HCT116 (cell line): ENCODE results near the gene THSD4. TPM values are rescaled to one million over a fixed set of nuclear protein-coding genes. Genes with fewer than 3 reads are reported as not detected.

Experiments used
- ATAC-seq: fragments of 200-7000 bp; cut with Tn5 transposase; 2 replicates; pipeline ENCODE4 v1.9.1; 2020; ENCODE audit warnings: mild to moderate bottlenecking, moderate library complexity
- BruUV-seq: library from RNA; stranded (reverse); fragments of 400-500 nt; replicated peaks from 2 replicates; lab custom pipeline; 2021; lab: Mats Ljungman, UMichigan
- CTCF ChIA-PET: fragments of 300-600 bp; sonication (Branson Sonifier 250); formaldehyde crosslinking; loops from one replicate; lab custom pipeline; 2021; ENCODE audit warnings: antibody characterized with exemption; lab: Charles Lee
- POLR2A ChIA-PET: fragments of 300-600, 350-600 bp; sonication (Branson Sonifier 250); formaldehyde crosslinking; loops from one replicate; lab custom pipeline; 2021; ENCODE audit warnings: antibody characterized with exemption; lab: Charles Lee
- RAD21 ChIA-PET, 2 experiments: fragments of 300-600 bp; sonication (Branson Sonifier 250); formaldehyde crosslinking; loops; one replicate each; lab custom pipeline; 2023; ENCODE audit warnings: low total read pairs in 2 of 2; ENCODE audit not compliant: uncharacterized antibody in 2 of 2, unreplicated experiment in 2 of 2, low non-redundant PET in 1 of 2; lab: Charles Lee
- DNase-seq: peaks from one replicate; pipeline ENCODE4 v3.0.0-alpha.2; 2010; ENCODE audit warnings: low read depth, low spot score
- H2AFZ ChIP-seq: fragments of 200-600 bp; shearing (Covaris generic), sonication (generic); 2 replicates; pipeline ENCODE4 v1.6.1; 2017; ENCODE audit warnings: low read depth, mixed run types, mixed read lengths, antibody characterized with exemption, low read length; ENCODE audit not compliant: poor library complexity, severe bottlenecking
- H3K27ac ChIP-seq: 2 replicates; pipeline ENCODE4 v1.5.1; 2012; ENCODE audit warnings: low read depth, low read length
- H3K27me3 ChIP-seq: fragments of 200-600 bp; sonication (generic); 2 replicates; pipeline ENCODE4 v1.6.1; 2016; ENCODE audit warnings: mixed run types, low read length, mixed read lengths; ENCODE audit not compliant: insufficient read depth
- H3K36me3 ChIP-seq, 2 experiments: fragments of 200-500 bp in 1 of 2; fragments of 200-600 bp in 1 of 2; sonication (Bioruptor generic) in 1 of 2; sonication (generic) in 1 of 2; 2 replicates each; pipeline versions ENCODE4 v1.5.1 to v1.6.1; 2014 to 2016; ENCODE audit warnings: low read length in 2 of 2, inconsistent platforms in 1 of 2, mixed read lengths in 1 of 2, mixed run types in 1 of 2; ENCODE audit not compliant: insufficient read depth in 2 of 2, control insufficient read depth in 1 of 2
- H3K4me1 ChIP-seq, 2 experiments: fragments of 200-600 bp in 1 of 2; sonication (generic) in 1 of 2; 2 replicates each; pipeline versions ENCODE4 v1.5.1 to v1.6.1; 2012 to 2017; ENCODE audit warnings: low read length in 2 of 2, inconsistent platforms in 1 of 2, mild to moderate bottlenecking in 1 of 2, mixed read lengths in 1 of 2, mixed run types in 1 of 2, moderate library complexity in 1 of 2; ENCODE audit not compliant: insufficient read depth in 2 of 2, control insufficient read depth in 1 of 2
- H3K4me2 ChIP-seq: fragments of 200-600 bp; sonication (generic); 2 replicates; pipeline ENCODE4 v1.6.1; 2017; ENCODE audit warnings: mixed run types, low read length, mixed read lengths
- H3K4me3 ChIP-seq, 2 experiments: fragments of 200-600 bp in 1 of 2; sonication (generic) in 1 of 2; replicated peaks in 1 of 2; 2 replicates each; pipeline ENCODE4 v1.5.1; 2011 to 2016; ENCODE audit warnings: low read length in 2 of 2, control low read depth in 1 of 2, low read depth in 1 of 2, mild to moderate bottlenecking in 1 of 2, mixed read lengths in 1 of 2, mixed run types in 1 of 2
- H3K79me2 ChIP-seq: fragments of 200-600 bp; sonication (generic); 2 replicates; pipeline ENCODE4 v1.6.1; 2017; ENCODE audit warnings: mild to moderate bottlenecking, mixed run types, low read length, moderate library complexity, mixed read lengths; ENCODE audit not compliant: insufficient read depth
- H3K9ac ChIP-seq: fragments of 200-600 bp; sonication (generic); 2 replicates; pipeline ENCODE4 v1.6.1; 2016; ENCODE audit warnings: low read length, mixed read lengths
- H3K9me2 ChIP-seq: fragments of 200-600 bp; sonication (generic), shearing (Covaris generic); 2 replicates; pipeline ENCODE4 v1.6.1; 2017; ENCODE audit warnings: mixed run types, mild to moderate bottlenecking, moderate library complexity; ENCODE audit not compliant: insufficient read depth
- H3K9me3 ChIP-seq, 2 experiments: fragments of 200-500 bp in 1 of 2; fragments of 200-600 bp in 1 of 2; sonication (Bioruptor generic) in 1 of 2; sonication (generic) in 1 of 2; 2 replicates each; pipeline ENCODE4 v1.6.1; 2014 to 2017; ENCODE audit warnings: low read length in 2 of 2, mixed read lengths in 2 of 2, inconsistent platforms in 1 of 2, low read depth in 1 of 2, mild to moderate bottlenecking in 1 of 2, mixed run types in 1 of 2, moderate library complexity in 1 of 2; ENCODE audit not compliant: control insufficient read depth in 1 of 2, insufficient read depth in 1 of 2
- H4K20me1 ChIP-seq: fragments of 200-600 bp; sonication (generic), shearing (Covaris generic); 2 replicates; pipeline ENCODE4 v1.6.1; 2017; ENCODE audit warnings: mixed run types, mild to moderate bottlenecking, moderate library complexity; ENCODE audit not compliant: insufficient read depth
- CEBPB ChIP-seq: IDR thresholded peaks from 2 replicates; pipeline ENCODE4 v1.6.1; 2012; ENCODE audit warnings: low read depth
- CTCF ChIP-seq, 3 experiments: fragments of 200-600 bp in 1 of 3; sonication (generic) in 1 of 3; IDR thresholded peaks in 2 of 3; conservative IDR thresholded peaks in 1 of 3; 2 replicates each; pipeline ENCODE4 v1.5.1; 2012 to 2017; ENCODE audit warnings: low read depth in 2 of 3, low read length in 2 of 3, antibody characterized with exemption in 1 of 3, borderline replicate concordance in 1 of 3, control low read depth in 1 of 3, mild to moderate bottlenecking in 1 of 3, mixed read lengths in 1 of 3, mixed run types in 1 of 3, moderate library complexity in 1 of 3; ENCODE audit not compliant: insufficient read depth in 1 of 3
- EGR1 ChIP-seq: IDR thresholded peaks from 2 replicates; pipeline ENCODE4 v1.6.1; 2012; ENCODE audit warnings: low read depth
- ELF1 ChIP-seq: IDR thresholded peaks from 2 replicates; pipeline ENCODE4 v1.6.1; 2012; ENCODE audit warnings: low read depth, borderline replicate concordance
- FOSL1 ChIP-seq: IDR thresholded peaks from 2 replicates; pipeline ENCODE4 v1.6.1; 2012; ENCODE audit warnings: low read depth
- POLR2AphosphoS5 ChIP-seq: IDR thresholded peaks from 2 replicates; pipeline ENCODE4 v1.6.1; 2011; ENCODE audit warnings: mild to moderate bottlenecking, low read depth, low read length, moderate library complexity
- RAD21 ChIP-seq: IDR thresholded peaks from 2 replicates; pipeline ENCODE4 v1.6.1; 2012; ENCODE audit warnings: low read depth, mild to moderate bottlenecking
- SP1 ChIP-seq: IDR thresholded peaks from 2 replicates; pipeline ENCODE4 v1.6.1; 2012; ENCODE audit warnings: low read depth
- intact Hi-C: fragments of 100-400 bp; cut with micrococcal nuclease; formaldehyde crosslinking; loops from 2 replicates; pipeline ENCODE4 v1.10.0; 2022
- total RNA-seq: library from RNA; stranded (reverse); gene quantifications from one replicate; pipeline ENCODE4 v1.2.1, GENCODE V29; 2021; ENCODE audit not compliant: unreplicated experiment
- TF ChIP-seq, protein P1 (sequence below): IDR thresholded peaks from 2 replicates; pipeline ENCODE4 v1.6.1; 2012

THSD4 gene
- total RNA-seq, 1 experiment from 2014 or later: 30.5 TPM

DNA sequence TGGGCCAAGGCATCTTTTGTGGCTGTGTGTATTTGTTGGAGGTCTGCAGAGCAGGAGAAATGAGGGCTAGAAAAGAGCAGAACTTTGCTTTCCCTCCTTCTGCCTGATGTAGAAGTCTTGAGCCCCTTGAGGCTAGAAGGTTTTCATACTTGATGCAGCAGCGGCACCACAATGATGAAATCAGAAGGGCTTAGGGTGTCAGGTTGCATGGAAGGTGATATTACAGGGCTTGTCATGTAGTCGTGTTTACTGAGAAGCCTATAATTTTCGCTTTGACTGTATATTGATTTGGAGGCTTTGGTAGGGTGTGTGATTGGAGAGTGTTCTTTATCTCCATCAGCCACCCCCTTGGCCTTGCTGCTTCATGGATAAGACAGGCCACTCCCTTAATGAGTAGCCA, 339.8 kb downstream of the THSD4 start:
- H3K4me1 ChIP-seq: peaks cover 9 to 11% of the 10 kb centered on the region in 2 experiments; a peak in 3 of 4 replicates
- H3K79me2 ChIP-seq: no peaks in the 10 kb centered on the region
- intact Hi-C loops: no loop called here
- ATAC-seq (no peak), DNase-seq (no peak)
- H3K27ac ChIP-seq: no peak overlapping the region
- H4K20me1 ChIP-seq: no peaks in the 10 kb centered on the region
- ChIA-PET CTCF (no interaction called here), RAD21 (no interaction called here), POLR2A (no interaction called here)
- no peak overlapping the region for H2AFZ ChIP-seq
- H3K4me3 ChIP-seq: no peak overlapping the region
- no peak for TF ChIP-seq CTCF (IDR thresholded peaks at IDR 0.05 in 2 of 3, conservative IDR thresholded peaks at IDR 0.05 in 1 of 3; ENCODE audit: borderline replicate concordance in 1 of 3, insufficient read depth in 1 of 3, low read depth in 2 of 3, low read length in 2 of 3)
- no peak for TF ChIP-seq SP1
- no peak for TF ChIP-seq ELF1
- no peak for TF ChIP-seq POLR2AphosphoS5
- no peak for TF ChIP-seq RAD21
- no peak for TF ChIP-seq FOSL1
- TF ChIP-seq, protein P1, sequence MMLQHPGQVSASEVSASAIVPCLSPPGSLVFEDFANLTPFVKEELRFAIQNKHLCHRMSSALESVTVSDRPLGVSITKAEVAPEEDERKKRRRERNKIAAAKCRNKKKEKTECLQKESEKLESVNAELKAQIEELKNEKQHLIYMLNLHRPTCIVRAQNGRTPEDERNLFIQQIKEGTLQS: 0 out of 2 replicates have a peak, but pooled peaks have one; percentile 18
- H3K9me2 ChIP-seq: no peaks in the 10 kb centered on the region
- no peaks in the 10 kb centered on the region for H3K9me3 ChIP-seq
- H3K4me2 ChIP-seq: no peak overlapping the region
- no TSS peak for BruUV-seq
- H3K36me3 ChIP-seq: no peaks in the 10 kb centered on the region
- no peaks in the 10 kb centered on the region for H3K27me3 ChIP-seq
- H3K9ac ChIP-seq: no peak overlapping the region

DNA sequence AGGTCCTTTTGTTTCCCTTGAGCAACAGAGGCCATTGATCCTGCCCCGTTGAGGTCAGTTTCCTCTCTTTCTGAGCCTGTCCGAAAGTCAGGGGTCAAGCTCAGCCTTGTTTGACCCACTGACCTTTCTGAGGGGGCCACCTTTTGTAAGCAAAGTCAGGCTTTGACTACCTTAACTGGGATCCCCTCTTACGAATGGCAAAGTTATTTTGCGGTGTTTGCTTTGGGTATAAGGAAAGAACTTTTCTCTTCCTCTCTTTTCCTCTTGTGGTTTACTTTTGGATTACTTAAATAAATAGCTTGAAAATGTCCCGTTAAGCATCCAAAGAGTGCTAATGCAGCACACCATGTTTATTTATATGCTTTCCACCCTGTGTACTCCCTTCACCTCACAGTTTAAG, 340.6 kb downstream of the THSD4 start:
- H3K4me3 ChIP-seq: no peak overlapping the region
- no peak for DNase-seq
- no peak overlapping the region for H3K27ac ChIP-seq
- no TSS peak for BruUV-seq
- no peaks in the 10 kb centered on the region for H3K9me3 ChIP-seq
- intact Hi-C loops: no loop called here
- CTCF ChIA-PET: no interaction called here
- H2AFZ ChIP-seq: no peak overlapping the region
- RAD21 ChIA-PET: no interaction called here
- POLR2A ChIA-PET: no interaction called here
- TF ChIP-seq CEBPB: no peak
- TF ChIP-seq EGR1: no peak
- H4K20me1 ChIP-seq: no peaks in the 10 kb centered on the region
- H3K36me3 ChIP-seq: no peaks in the 10 kb centered on the region
- H3K4me2 ChIP-seq: no peak overlapping the region
- ATAC-seq: no peak
- peaks cover 9 to 11% of the 10 kb centered on the region in 2 experiments; a peak in 3 of 4 replicates for H3K4me1 ChIP-seq
- H3K9me2 ChIP-seq: no peaks in the 10 kb centered on the region
- no peaks in the 10 kb centered on the region for H3K79me2 ChIP-seq
- H3K9ac ChIP-seq: no peak overlapping the region
- no peaks in the 10 kb centered on the region for H3K27me3 ChIP-seq
